ENCODE data around the gene KDM3B. TPM values are rescaled to one million over a fixed set of nuclear protein-coding genes. Genes with fewer than 3 reads are reported as not detected.

The KDM3B gene
- total RNA-seq, 4 donors from 2014 or later = 55.3 to 85.2 (median 68.1) TPM

GRCh38 chr5:138438003-138438723 lies 85.7 kb downstream of the KDM3B start:
- Histone ChIP-seq H3K27me3 (no peaks in the 10 kb centered on the region), H3K27ac (no peak overlapping the region), H3K4me3 (peak overlapping the region; percentile 31 to 57 (median 48)), H3K9me3 (no peaks in the 10 kb centered on the region), H3K4me1 (peaks cover 0 to 7% (median 2%) of the 10 kb centered on the region in 4 donors), H3K36me3 (peaks cover 0 to 34% (median 0%) of the 10 kb centered on the region in 3 donors)
- no peak for DNase-seq
- TF ChIP-seq CTCF (IDR thresholded peaks at IDR 0.05) = no peak
- no peak for TF ChIP-seq POLR2A (IDR thresholded peaks at IDR 0.05)

- H3K9me3 ChIP-seq = no peaks in the 10 kb centered on the region
- peaks cover 0 to 7% (median 2%) of the 10 kb centered on the region in 4 donors for H3K4me1 ChIP-seq
- TF ChIP-seq POLR2A (IDR thresholded peaks at IDR 0.05) = no peak
- no peak for TF ChIP-seq CTCF (IDR thresholded peaks at IDR 0.05)
- DNase-seq = peak in 2 of 3 donors; percentile 32 to 62
- no peaks in the 10 kb centered on the region for H3K27me3 ChIP-seq
- peaks cover 0 to 27% (median 0%) of the 10 kb centered on the region in 3 donors for H3K36me3 ChIP-seq
- H3K27ac ChIP-seq = no peak within 1 kb of the TSS
- peak within 1 kb of the TSS; percentile 31 to 57 (median 48) for H3K4me3 ChIP-seq
These were observed 86.4 kb downstream of the KDM3B start, which contains the start of gene REEP2 for GRCh38 chr5:138438724-138439476. REEP2 (plus strand) TSS chr5:138439057; CDS start chr5:138439209, 152 bp downstream.

- no peak overlapping the region for H3K27ac ChIP-seq
- TF ChIP-seq CTCF (IDR thresholded peaks at IDR 0.05) (no peak), POLR2A (IDR thresholded peaks at IDR 0.05) (no peak)
These were observed 87.1 kb downstream of the KDM3B start for GRCh38 chr5:138439477-138440158.

GRCh38 chr5:138440159-138441073 lies 87.9 kb downstream of the KDM3B start:
- Histone ChIP-seq H3K27ac (no peak overlapping the region), H3K27me3 (no peaks in the 10 kb centered on the region), H3K36me3 (peaks cover 0 to 12% (median 0%) of the 10 kb centered on the region in 3 donors), H3K9me3 (no peaks in the 10 kb centered on the region), H3K4me1 (peaks cover 0 to 7% (median 2%) of the 10 kb centered on the region in 4 donors), H3K4me3 (no peak overlapping the region)
- no peak for DNase-seq
- no peak for TF ChIP-seq POLR2A (IDR thresholded peaks at IDR 0.05)
- no peak for TF ChIP-seq CTCF (IDR thresholded peaks at IDR 0.05)

More at GRCh38 chr5:138439477-138440158, 87.1 kb downstream of the KDM3B start:
- H3K4me1 ChIP-seq = peaks cover 0 to 7% (median 2%) of the 10 kb centered on the region in 4 donors
- H3K27me3 ChIP-seq = no peaks in the 10 kb centered on the region
- no peak for DNase-seq
- peaks cover 0 to 20% (median 0%) of the 10 kb centered on the region in 3 donors for H3K36me3 ChIP-seq
- peak overlapping the region; percentile 31 to 57 (median 48) for H3K4me3 ChIP-seq
- no peaks in the 10 kb centered on the region for H3K9me3 ChIP-seq
